HG03460 (cell line): ENCODE data around the gene CHFR.
"Not testable (repeated sequence)": the region's sequence is repeated elsewhere in the genome, so short reads cannot be mapped to it uniquely, and the experiment has no call there.

Experiments used
- ATAC-seq: cut with Tn5 transposase; IDR thresholded peaks from one replicate; pipeline ENCODE4 v1.9.1; 2021; ENCODE audit not compliant: unreplicated experiment

The CHFR gene

DNA sequence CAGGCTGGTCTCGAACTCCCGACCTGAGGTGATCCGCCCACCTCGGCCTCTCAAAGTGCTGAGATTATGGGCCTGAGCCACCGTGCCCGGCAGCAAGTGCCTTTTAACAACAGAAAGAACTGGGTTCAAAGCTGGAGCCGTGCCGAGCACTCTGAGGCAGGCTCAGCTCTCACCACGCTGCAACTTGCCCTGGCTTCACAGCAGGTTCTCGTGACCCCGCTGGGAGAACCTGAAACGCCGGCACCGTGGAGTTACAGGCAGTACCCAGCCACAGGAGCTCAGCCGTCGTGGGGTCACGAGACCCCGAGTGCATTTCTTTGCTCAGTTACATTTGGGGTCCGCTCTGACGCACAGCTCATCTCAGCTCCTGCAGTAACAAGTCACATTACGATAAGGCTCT is 73.2 kb downstream of the CHFR start:
- ATAC-seq: no peak

DNA sequence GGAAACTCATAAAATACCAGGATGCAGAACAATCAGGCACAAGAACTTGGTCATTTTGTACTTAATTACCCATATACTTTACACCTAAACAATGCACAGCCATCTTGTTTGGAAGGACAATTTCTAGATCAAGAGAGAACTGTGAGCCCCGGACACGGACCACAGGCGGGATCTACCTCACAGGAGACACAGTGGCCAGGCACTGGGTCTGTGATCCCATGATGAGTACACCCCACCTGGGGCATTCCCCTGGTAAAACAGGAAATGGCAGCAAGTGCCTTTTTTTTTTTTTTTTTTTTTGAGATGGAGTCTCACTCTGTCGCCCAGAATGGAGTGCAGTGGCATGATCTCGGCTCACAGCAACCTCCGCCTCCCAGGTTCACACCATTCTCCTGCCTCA is 74.0 kb downstream of the CHFR start:
- ATAC-seq: no peak

DNA sequence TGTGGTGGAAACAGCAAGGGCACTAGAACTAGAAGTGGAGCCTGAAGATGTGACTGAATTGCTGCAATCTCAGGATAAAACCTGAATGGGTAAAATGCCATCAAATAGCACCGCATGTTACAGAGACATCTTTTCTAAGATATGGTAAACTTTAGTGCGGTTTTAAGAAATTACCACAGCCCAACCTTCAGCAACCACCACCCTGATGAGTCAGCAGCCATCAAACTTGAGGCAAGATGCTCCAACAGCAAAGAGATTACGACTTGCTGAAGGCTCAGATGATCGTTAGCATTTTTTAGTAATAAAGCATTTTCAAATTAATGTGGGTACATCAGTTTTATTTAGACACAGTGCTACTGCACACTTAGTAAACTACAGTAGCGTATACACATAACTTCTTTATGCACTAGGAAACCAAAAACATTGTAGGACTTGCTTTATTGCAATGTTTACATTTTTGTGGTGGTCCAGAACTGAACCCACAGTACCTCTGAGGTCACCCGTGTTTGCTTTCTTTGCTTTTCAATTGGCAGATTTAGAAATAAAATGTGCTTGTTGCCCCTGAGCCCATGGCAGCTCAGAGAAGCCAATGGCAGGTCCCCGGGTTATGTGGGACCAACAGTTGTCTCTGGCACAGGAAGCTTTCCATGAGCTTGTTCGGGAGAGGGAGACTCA is 74.6 kb downstream of the CHFR start:
- no peak for ATAC-seq

DNA sequence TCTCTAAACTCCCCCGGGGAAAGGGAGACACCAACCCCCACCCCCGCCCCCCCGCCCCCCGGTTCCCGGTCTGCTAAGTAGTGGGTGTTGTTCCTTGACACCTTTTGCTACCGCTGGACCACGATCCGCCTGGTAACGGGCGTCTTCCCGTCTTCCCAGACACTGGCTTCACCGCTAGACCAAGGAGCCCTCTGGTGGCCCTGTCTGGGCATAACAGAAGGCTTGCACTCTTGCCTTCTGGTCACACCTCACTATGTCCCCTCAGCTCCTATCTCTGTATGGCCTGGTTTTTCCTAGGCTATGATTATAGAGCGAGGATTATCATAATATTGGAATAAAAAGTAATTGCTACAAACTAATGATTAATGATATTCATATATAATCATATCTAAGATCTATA is 78.0 kb downstream of the CHFR start:
- ATAC-seq: not testable (repeated sequence)

DNA sequence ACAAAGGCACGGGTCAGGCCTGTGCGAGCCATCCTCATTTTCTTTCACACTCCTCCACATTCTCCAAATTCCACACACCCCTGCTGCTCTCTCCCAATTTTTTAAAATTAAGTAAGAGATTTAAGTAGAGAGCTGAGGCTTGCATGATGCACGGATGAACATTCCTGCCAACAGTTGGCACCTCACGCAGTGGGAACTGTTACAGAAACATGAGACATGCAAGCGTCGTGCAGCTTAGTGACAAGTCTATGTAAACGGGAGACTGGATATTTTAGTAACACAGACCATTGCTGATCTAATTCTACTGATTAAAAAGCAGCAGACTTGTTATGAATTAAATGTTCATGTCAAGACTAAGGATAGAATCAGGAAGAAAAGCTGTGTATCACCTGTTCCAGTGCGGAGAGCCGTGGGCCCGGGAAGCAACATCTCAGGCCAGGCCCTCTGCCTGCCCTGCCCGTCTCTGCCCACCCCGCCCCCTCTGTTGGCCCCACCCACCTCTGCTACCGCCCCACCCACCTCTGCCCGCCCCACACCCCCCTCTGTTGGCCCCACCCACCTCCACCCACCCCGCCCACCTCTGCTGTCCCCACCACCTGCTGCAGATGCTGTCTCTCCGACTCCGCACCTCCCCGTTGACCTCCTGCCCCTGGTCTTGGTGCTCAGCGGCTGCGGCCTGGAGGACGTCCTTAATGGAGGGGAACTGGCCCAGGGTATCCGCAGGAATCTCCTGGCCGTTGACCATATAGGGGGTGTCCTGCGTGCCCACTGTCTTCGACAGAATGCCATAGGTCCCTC is 79.9 kb downstream of the CHFR start:
- ATAC-seq: no peak

DNA sequence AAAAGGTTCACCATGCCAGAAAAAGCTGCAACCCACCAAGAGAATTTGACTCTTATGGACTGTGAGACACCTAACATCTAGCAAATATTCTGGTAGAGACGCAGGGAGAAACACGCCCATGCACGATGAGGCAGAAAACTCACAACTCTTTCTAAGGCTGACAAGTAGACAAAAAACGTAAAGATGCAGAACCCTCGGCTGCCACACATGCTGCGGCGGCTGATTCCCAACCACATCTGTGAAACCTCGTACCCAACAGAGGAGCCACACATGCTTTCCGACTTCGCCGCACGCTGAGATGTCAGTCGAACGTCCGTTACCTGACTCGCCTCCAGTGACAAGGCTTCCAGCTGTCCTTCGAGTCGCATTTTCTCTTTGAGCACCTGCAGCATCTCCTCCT is 80.5 kb downstream of the CHFR start:
- ATAC-seq: no peak

DNA sequence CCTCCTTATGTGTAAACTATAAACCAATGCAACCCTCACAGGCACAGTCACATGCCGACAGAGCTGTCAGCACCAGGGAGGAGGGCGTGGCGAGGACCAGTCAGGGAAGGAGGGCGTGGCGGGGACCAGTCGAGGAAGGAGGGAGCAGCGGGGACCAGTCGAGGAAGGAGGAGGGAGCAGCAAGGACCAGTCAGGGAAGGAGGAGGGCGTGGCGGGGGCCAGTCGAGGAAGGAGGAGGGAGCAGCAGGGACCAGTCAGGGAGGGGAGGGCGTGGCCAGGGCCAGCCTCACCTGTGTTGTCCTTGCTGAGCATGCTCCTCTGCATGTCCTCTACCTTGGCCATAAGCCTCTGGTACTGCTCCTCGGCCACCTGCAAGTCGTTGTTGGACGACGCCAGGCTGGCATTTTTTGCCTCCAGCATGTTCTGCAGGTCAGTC is 83.0 kb downstream of the CHFR start:
- ATAC-seq: no peak

DNA sequence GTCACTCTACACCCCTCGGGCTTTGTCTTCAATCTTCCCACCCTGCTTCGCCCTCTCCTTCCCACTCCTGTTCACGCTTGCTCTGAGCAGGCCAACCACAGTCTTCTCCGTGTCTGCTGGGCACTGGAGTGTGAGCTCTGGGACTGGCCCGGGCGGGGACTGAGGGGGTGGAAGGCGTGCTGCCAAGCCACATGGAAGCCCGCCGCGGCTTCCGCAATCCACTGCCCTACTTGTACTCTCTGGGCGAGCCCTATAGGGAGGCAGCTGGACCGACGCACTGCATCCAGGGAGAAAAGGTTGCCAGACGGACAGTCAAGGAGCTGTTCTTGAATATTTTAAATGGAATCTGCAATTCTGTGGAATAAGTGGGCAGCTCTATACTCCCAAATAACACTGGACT is 83.5 kb downstream of the CHFR start:
- no peak for ATAC-seq

DNA sequence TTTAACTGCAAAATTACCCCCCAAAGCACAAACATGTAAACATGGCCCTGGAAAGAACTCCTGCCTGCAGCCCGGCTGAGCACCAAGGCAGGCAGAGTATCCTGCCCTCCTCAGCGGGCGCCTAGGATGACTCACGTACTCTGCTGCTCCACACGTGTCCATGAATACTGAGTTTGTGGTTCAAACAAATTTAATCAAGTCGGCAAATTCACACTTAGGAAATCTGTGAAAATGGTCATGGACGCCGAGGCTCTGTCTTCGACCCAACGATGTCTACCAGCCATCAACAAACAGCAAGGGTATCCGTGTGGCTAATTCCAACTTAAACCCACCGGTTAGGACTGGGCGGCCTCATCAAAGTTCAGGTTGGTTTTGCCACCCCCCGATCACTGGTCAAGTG is 84.3 kb downstream of the CHFR start:
- ATAC-seq: no peak

DNA sequence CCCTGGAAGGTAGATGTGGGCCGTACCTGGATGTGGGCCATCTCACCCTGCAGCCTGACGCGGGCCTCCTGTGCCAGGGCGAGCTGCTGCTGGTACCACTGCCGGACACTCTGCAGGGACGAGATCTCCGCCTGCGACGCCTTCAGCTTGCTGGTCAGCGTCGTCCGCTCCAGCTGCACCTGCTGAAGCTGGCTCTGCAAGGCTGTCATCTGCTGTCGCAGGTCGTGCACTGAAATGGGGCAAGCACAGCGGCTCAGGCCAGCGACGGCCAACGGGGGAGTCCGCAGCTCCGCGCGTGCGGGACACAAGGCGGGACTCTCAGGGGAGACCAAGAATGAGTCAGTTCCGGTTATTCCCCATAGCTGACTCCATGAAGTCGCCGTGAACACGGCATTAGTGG is 85.7 kb downstream of the CHFR start:
- no peak for ATAC-seq

DNA sequence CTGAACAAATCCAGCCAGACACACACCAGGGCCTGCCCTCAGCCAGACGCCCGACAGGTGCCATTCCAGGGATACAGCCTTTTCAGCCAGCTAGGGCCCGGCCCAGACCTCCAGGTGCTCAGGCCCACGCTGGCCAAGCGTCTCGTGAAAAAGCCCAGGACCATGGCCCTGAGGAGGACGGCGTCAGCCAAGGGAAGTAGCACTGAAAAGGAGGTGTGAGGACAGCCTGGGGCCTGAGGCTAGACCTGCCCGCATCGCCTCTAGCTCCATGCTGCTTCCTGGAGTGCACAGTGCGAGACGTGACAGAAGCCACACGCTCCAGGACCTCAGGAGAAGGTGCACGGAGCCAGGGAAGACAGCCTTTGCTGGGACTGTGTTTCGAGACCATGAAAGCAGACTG is 88.6 kb downstream of the CHFR start:
- no peak for ATAC-seq

DNA sequence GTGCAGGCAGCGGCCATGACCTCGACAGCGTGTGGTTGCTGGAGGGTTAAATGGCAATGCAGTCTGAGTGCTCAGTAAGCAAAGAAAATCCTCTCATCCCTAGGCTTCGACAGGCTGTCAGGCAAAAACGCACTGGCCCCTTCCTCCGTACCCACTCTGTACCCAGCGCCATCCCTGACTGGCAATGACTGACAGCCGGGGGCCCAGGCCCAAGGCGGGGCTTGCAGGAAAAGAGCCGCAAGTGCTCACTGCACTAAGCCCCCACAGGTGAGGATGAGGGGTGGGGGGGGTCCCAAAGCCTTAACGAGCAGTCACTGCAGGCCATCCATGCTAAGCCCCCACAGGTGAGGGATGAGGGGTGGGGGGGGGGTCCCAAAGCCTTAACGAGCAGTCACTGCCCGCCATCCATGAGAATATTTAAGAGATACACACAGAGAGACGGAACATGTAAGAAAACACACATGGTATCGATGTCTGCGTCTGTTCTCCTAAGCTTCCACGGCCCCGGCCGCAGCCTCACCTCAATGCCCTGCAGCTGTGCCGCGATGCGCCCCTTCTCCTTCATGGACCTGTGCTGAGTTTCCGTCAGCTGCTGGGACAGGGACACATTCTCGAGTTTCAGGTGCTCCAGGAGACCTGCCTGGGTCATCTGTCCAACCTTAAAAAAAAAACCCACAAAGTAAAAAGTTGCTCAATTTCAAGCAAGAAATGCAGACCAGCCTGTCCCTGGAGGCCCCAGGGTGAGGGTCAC is 89.4 kb downstream of the CHFR start:
- ATAC-seq: no peak

DNA sequence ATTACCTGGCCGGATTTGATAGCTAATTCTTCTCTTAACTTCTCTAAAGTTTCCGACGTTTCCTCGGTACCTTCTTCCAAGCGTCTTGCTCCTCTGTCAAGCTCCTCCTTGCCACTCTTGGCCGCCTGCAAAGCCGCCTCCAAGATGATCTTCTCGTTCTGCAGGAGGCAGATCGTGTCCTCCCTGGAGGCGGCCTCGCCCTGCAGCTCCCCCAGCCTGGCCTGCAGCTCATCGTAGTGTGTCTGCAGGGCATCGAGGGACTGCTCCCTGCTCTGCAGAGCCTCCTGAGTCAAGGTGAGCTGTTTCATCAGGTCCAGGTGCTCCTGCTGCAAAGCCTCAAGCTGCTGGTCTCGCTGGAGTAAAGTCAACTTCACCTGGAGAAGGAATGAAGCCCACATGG is 91.6 kb downstream of the CHFR start:
- no peak for ATAC-seq

DNA sequence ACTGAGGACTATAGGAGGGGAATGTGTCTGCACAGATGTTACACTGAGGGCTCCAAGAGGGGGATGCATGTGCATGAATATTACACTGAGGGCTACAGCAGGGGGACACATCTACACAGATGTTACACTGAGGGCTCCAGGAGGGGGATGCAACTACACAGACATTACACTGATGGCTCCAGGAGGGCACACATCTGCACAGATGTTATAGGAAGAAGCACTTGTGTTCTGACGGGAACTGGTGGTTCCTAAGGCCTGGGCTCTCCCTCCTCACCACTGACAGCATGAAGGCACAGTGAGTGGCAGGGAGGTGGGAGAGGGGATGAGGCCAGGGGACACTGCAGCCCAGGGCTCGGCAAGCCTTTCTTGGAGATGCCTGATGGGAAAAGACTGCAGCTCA is 95.5 kb downstream of the CHFR start:
- not testable (repeated sequence) for ATAC-seq

DNA sequence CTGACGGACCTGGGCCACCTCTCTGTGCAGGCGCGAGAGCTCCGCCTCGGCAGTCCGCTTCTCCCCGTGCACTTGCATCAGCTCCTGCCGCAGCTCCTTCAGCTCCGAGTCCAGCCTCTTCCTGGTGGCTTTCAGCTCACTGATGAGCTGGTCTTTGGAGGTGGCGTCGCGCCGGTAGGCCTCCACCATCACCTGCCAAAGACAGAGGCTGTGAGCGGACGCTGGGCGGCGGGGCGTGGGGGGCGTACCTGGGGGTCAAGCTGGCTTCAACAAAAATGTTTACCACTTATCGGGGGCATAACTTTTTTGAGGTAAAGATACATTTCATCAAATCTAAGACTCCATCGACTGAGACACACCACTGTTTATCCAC is 98.3 kb downstream of the CHFR start:
- no peak for ATAC-seq

DNA sequence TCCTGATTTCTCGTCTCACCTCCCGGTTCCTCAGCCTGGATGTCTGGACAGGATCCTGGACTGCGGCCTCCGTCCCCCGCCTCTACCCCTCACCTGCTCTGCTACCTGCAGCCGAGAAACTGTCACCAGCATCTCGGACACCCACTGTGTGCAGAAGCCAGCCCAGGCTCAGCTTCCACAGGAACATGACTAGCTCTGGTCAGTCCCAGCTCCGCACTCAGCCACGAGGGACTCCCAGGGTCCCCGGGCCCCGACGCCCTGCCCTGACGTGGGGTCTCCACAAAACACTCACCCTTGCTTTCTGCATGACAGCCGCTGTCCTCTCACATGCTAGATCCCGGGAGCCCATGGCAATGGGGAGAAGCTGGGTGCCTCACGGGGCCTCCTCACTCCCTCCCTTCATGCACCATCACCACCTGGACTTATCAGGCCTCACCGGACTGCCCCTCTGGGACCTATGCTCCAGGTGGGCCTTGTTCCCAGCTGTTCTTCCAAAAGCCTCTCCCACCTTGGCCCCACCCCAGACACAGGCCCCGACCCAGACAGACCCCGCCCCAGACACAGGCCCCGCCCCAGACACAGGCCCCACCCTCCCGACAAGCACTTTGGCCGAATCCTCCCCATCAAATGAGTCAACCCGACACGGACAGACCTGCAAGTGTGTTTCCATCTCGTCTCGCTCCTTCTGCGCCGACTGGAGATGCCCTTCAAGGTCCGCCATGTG is 98.9 kb downstream of the CHFR start:
- no peak for ATAC-seq

DNA sequence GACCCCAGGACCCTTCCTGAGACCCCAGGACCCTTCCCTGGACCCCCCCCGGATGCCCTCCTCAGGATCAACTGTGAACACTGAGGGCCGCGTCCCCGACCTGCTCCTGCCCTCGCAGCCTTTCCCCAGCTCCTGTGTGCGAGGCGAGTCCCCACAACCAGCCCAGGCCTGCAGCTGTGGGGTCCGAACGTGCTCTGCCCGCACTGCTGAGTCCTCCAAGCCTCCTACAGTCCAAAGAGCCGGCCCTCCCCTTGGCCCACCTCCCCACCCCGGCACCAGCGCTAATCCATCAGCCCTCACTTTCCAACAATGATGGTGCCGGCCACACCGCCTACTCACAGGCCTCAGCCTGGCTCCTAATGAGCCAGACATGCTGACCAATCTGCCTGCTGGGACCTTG is 99.5 kb downstream of the CHFR start:
- no peak for ATAC-seq

DNA sequence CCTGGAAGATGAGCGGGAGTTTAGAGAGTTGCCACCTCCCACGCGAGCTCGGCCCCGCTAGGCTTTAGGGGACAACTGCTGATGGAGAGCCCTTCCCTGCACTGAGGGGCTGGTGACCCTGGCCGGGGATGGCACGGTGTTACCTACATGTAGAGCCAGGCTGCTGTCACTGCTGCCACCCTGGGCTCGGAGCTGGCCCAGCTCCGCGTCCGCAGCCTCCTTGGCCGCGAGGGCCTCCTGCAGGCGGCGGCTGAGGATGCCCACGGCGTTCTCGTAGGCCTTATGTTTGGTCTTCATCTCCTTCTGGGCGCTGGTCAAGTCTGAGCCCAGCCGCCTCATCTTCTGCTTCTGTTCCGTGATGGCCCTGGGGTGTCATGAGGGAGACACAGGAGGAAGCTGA is 101.2 kb downstream of the CHFR start:
- no peak for ATAC-seq

DNA sequence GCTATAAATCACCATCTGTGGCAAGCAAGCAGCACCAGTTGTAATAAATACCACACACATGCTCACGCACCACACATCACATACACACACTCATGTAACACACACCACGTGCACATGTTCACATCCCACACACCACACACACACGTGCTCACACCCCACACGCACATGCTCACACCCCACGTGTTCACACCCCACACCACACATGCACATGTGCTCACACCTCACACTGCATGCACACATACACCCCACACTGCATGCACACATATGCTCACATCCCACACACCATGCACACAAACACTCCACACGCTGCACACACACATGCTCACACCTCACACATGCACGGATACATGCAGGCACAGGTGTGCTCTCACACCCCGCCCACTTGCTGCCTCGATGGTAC is 102.8 kb downstream of the CHFR start:
- ATAC-seq: no peak

DNA sequence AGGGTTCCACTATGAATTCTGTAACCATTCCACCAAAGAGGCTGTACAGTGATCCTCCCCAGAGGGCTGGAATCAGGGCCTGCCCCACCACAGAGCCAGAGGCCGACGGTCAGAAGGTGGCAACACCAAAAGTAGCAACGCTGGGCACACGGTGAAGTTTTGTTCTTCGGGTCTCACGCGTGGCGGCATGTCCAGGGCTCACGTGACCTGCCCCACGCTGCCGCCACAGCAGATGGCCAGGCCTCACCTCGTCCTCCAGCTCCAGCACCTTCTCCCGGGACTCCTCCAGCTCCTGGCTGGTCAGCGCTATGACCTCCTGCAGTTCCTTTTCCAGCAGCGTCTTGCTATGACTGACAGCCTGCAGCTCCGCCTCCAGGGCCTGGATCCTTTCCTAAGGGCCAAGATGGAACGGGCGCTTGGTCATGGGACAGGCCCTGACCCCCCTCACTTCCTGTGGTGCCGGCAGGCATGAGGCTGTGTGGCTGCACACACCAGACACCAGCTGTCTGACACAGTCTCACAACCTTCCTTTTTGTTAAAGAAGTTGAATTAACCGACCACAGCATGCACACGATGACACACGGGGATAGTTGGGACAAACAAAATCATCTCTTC is 103.4 kb downstream of the CHFR start:
- no peak for ATAC-seq
